GM12801 (cell line): ENCODE results near the gene BPIFA3.

ENCODE experiments used
- CTCF ChIP-seq: IDR thresholded peaks from one replicate; pipeline ENCODE4 v1.5.1; 2011; ENCODE audit warnings: control low read depth; ENCODE audit not compliant: insufficient read length; ENCODE audit errors: extremely low read depth

BPIFA3 gene

GRCh38 chr20:33276303-33277113 is 59.4 kb downstream of the BPIFA3 start:
- no peak for TF ChIP-seq CTCF
